Stimulated activated CD8-positive, alpha-beta memory T cell treated with anti-CD3 and anti-CD28 coated beads, Interleukin-7, amount 100 ng/mL, for 4 hours (primary cell): ENCODE measurements around the gene ELP5.

ENCODE experiments used
- DNase-seq, 2 donors: peaks; one replicate each; pipeline ENCODE4 v3.0.0-alpha.2; 2020; ENCODE audit warnings: low read depth in 2 of 2

Gene ELP5

DNA sequence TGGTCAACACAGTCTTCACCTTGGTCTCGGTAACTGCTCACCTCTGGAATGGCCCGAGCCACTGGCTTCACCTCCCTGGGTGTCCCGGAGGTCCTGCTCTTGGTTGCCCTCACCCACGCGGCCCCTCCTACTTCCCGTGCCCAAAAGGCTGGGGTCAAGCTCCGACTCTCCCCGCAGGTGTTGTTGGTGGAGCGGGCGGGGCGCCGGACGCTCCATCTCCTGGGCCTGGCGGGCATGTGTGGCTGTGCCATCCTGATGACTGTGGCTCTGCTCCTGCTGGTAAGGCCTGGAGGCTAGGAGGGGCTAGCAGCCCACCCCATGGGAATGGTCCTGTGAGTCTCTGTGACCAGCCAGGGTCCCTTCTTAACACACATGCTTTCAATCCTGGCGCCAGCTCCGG is 32.9 kb downstream of the ELP5 start:
- DNase-seq: no peak

DNA sequence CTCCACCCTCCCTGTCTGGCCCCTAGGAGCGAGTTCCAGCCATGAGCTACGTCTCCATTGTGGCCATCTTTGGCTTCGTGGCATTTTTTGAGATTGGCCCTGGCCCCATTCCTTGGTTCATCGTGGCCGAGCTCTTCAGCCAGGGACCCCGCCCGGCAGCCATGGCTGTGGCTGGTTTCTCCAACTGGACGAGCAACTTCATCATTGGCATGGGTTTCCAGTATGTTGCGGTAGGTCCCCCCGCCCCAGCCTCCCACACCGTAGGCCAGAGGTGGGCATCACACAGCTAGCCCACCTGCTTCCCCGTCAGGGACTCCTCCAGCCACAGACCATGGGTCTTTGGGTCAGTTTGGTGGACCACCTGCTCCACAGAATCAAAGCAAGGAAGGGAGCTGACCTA is 33.7 kb downstream of the ELP5 start:
- no peak for DNase-seq

DNA sequence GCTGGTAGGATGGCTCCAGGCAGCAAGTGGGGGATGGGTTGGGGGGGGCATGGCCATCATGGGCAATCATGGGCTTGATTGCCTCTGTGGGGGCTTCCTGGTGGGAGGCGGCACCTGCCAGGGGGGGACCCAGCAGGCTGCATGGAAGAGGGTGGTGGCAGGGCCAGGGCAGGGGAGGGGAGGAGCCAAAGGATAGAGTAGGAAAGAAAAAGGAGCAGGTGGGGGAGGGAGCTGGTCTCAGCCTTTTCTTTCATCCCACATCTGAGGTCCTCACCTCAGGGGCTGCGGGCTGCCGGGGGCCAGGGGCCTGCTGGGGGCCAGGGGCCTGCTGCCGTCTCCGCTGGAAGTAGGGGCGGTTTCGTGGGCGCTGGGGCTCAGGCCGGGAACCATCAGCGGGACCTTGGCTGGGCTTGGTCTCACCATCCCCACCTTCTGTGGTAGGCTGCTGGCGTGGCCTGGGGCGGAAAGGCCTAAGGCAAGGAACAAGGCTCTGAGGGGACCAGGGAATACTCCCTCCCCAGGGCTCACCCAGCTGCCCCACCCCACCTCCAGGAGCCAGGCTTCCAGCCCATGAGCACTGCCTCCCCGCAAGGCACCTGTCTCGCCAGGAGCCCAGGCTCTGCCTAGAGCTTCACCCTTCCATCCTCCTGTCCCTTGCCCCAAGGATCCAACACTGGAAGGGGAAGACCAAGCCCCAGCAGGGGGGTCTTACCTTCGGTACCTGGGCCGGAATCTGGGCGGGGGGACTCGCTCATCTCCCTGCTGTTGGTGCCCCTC is 37.4 kb downstream of the ELP5 start:
- no peak for DNase-seq

DNA sequence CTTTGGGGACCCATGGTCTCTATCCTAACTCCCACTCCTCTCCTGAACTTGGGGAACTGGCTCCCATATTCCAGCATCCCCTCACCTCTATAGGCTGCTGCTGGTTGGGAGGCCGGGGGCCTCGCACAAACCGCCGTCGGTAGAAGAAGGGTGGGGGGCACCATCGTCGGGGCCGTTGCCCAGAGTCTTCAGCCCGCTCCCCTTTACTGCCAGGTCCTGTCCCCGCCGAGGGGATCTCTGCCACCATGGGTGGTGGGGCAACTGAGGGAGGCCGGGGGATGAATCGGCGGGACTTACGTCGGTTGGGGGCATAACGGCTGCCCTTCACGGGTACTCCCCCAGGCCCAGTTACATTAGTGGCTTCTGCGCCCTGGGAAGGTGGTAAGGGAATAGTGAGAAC is 38.2 kb downstream of the ELP5 start:
- DNase-seq: no peak

DNA sequence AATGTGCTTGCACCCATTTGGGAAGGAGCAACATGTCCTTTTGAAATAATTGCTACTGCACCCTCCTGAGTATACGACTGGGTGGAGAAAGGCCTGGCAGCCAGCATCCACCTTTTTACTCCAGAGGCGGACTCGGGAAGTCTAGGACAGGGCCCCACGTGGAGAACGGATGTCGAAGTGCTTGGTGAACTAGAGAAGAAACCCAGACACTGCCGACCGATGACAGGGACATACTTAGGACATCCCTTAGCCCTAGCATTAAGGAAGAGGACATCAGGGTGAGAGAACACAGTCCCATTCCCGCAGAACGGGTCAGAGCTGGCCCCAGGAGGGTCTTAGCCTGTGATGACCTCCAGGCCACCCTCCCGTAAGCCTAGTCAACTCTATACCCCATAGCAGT is 38.7 kb downstream of the ELP5 start:
- DNase-seq: no peak

DNA sequence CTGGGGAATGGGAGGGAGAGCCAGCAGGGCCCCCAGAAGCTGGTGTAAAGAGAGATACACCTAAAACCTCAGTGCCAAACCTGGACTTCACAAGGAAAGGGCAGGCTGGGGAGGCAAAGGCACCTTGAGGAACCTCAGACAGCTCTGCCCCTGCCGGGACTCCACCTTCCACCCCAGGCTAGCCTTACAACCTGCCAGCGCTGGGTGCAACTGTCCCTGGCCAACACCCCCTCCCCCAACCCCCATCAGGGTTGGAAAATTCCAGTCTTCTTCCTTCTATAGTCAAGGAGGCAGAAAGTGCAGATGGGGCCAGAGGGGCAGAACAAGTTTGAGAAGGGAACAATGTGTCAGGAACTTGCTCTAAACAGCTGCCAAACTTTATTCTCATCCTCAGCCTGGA is 40.2 kb downstream of the ELP5 start:
- DNase-seq: no peak

DNA sequence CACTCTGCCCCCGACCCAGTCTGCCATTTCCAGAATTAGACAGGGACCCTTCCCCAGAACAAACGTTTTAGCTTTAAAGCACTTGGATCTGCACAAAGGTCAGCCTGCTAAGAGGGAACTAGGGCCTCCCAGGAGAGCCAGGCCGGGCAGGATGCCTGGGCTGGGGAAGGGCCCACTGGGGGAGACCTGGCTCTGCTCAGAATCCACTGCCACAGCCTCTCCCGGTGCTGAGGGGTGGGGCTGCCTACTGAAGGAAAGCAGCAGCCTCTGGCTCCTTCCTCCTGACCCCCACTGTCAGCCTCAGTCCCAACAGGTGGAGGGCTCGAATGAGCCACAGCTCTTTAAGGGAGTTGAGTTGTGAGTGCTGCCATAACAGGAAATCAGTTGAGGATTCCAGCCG is 40.7 kb downstream of the ELP5 start:
- no peak for DNase-seq

DNA sequence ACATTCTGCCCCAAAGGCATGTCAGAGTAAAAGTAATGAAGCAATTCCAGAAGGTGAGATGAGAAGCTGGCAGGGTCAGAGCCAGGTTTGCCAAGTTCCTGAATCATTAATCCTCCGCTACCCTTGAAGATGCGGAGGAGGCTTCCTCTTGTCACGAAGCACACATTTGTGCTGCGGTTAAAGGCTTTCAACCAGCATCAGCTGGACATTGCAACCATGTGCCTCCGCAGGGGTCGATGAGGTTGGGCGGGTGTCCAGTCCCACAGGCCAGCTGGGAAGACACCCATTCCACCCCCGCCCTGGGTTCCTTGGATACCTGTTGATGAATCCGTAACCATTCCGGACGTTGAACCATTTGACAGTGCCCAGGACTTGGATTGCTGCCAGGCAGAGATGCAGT is 41.1 kb downstream of the ELP5 start:
- DNase-seq: no peak

DNA sequence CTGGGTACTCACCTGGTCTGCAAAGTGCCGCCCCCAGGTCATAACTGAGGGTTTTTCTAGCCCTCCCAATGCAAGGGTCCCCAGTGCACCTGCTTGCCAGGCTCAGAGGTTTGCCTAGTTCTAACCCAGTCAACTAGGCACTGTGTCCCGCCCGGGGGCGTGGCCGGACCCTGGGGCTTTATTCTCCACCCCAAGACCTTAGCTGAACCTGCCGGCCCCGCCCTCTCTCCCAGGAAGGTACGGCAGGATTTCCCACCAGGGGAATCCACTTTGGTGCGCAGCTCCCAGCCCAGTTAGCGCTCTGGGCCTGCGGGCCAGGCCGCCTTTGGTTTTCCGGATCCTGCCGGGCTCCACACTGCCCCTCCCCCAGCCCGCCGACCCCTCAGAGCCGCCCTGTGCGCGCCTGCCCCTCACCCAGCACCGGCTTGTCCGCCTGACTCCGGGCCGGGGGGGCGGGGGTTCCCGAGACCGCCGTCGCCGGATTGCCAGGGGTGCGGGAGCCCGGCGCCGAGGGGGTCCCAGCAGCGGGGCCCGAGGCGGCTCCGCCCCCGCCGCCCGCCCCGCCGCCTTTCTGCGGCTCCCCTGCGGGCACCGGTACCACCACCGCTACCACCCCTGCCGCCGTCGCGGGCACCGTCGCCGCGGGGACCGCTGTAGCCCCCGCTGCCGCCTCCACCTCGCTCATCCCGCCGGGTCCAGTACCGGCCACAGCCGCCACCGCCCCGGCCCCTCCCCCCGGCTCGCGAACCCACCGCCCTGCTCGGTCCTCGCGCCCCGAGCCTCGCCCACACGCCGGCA is 42.0 kb downstream of the ELP5 start:
- DNase-seq: no peak

DNA sequence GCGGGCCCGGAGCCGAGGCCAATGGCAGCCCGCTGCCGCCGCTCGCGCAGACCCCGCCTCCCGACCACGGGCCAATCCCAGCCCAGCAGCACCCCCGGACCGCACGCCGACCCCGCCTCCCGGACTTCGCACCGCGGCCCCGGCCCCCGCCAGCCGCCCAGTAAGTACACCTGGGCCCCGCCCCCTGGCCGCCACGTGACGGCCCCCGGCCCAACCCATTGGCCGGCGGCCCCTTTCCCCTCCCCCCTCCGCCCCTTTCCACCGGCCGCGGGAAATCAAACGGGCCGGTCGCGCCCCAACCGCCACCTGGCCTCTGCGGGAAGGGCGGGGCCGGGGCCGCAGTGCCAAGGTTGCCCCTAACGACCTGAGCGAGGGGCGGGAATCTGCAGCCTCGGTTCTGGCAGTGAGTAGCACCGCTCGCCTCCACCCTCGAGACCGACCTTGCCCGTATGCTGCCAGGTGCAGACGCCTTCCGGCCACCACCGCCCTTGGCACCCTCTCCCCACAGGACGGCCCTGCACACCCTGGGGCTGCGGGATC is 42.7 kb downstream of the ELP5 start, which contains the start of gene YBX2:
YBX2 (minus strand) TSS at position 26 of the 540 bp plus-strand sequence. CDS start 139 bp downstream, outside the sequence.
- DNase-seq: peak; percentile 60 to 76

DNA sequence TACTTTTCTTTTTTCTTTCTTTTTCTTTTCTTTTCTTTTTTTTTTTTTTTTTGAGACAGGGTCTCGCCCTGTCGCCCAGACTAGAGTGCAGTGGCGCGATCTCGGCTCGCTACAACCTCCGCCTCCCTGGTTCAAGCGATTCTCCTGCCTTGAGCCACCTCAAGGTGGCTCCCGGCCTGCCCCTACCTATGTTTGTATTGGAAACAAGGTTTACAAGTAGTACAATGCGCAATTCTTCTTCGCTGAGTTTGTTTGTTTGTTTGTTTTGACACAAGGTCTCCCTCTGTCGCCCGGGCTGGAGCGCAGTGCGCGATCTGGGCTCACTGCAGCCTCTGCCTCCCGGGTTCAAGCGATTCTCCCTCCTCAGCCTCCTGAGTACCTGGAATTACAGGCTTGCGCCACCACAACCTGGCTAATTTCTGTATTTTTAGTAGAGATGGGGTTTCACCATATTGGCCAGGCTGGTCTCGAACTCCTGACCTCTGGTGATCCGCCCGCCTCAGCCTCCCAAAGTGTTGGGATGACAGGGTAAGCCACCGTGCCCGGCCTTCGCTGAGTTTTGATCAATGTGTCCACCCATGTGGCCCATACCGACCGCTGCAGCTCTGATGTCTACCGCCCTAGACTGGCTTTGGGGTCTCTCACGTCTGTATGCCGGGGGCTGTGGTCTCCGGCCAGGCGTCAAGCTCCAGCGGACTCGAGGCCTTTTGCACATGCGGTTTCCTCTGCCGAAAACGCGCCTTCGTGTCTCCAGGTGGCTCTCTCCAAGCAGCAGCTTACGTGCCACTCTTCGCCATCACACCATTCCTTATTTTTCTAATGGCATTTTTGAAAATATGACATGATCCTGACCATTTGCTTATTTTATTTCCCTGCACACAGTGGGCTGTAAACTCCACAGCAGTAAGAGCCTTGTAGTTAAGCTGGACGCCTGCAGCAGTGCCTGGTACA is 43.5 kb downstream of the ELP5 start:
- DNase-seq: no peak

DNA sequence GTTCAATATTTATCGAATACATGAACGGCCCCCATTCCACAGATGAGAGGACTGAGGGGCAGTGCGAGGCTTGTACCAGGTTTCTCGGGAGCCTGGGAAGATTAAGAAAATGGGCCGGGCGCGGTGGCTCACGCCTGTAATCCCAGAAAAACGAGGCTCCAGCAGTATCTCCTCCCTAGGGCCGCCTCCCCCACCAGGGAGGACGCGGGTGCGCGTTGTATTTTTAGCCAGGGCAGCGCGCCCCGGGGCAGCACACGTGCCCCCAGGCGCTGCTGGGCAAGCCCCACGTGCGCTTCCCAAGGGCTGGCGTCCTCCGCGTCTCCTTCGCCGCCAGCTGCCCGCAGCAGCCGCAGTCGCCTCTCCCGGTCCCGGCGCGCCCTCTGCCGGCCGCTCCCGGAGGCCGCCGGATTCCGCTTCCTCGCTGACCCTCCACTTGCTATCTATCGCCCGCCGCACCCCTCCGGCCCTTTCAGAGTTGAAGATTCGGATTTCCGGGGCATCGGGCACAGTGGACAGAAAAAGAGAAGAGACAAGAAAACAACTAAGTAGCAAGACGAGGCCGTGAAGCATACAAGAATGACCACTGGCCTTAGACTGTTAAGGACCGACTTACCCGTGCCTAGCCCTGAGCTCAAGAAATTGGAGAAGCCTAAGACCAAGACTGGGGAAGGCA is 44.3 kb downstream of the ELP5 start:
- peak in 1 of 2 donors; percentile 61 for DNase-seq

DNA sequence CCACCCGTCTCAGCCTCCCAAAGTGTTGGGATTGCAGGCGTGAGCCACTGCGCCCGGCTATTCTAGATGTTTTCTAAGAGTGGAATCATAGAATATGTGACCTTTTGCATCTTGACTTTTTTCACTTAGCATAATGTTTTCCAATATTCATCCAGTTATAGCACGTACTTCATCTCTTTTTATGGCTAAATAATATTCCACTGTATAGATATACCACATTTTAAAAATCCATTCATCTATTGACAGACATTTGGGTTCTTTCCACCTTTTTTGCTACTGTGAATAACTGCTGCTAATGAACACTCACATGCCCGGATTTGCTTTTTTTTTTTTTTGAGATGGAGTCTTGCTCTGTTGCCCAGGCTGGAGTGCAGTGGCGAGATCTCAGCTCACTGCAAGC is 52.2 kb downstream of the ELP5 start:
- DNase-seq: no peak

DNA sequence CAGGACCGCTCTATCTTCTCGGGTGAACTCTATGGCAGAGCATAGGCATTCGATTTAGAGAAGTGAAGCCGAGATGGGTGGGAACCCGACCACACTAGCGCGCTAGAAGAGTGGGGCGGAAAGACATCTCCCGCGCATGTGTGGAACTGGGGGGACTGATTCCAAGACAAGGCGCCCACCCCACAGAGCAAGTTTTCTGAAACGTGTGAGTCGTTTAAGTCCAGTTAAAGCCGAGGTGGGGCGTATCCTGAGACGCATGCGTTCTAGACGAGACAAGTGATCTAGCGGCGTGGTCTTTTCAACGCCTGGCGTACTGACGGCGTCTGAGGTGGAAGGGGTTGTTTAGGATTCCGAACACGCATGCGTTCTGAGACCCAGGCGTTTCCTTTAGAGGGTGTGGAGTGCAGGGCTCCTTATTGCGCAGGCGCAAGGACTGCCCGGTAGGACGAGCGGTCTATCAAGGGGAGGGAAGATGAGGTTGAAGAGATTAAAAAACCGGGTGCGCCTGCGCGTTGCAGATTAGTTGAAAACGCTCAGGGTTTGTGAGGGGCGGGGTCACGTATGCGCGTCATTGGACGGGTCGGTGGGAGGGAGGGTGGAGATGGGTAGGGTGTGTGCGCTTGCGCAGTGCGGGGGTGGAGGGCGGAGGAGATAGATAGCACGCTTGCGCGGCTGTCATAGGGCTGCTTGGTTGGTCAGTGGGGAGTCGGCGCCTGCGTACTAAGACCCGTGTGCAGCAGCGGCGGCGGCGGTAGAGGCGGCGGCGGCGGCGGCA is 55.1 kb downstream of the ELP5 start, which contains the start of gene EIF5A:
EIF5A (plus strand) TSS at position 718 of the 775 bp plus-strand sequence. CDS start 2,008 bp downstream, outside the sequence.
- DNase-seq: peak; percentile 100

DNA sequence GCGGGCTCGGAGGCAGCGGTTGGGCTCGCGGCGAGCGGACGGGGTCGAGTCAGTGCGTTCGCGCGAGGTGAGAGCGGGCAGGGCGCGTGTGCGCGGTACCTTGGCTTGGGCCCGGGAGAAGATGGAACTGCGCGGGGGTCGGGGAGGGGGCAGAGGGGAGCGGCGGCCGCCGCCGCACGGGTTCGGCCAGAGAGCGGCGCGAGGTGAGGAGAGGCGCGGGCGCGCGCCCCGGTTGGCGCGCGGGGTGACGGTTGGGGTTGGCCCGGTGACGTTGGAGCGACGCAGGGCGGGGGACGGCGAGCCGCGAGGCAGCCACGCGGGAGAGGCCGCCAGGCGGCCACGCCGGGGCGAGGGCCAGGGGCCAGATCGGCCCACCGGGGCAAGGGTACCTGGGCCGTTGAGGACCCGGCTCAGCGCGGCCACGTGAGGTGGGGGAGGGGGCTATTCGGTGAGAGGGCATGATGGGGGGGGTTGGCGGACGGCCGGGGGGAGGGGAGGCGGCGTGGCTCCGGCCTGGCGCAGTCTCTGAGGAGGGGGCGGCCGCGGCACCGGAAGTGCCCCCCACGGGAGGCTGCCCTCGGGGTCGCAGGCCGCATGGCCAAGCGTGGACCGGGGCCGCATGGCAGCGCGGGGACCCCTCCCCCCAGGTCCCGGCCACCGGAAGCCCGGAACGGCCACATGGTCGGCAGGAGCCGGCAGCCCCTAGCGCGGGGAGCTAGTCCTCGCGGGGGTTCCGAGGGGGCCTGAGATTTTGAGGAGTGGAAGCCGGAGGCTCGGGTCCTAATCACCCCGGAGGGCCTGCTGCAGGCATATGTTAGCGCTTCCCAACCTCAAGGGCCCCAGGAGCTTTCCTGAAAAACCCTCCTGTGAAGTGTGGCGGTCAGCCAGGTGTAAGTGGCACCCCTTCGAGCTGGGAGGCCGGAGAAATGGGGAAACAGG is 55.9 kb downstream of the ELP5 start:
- DNase-seq: peak; percentile 17 to 41

DNA sequence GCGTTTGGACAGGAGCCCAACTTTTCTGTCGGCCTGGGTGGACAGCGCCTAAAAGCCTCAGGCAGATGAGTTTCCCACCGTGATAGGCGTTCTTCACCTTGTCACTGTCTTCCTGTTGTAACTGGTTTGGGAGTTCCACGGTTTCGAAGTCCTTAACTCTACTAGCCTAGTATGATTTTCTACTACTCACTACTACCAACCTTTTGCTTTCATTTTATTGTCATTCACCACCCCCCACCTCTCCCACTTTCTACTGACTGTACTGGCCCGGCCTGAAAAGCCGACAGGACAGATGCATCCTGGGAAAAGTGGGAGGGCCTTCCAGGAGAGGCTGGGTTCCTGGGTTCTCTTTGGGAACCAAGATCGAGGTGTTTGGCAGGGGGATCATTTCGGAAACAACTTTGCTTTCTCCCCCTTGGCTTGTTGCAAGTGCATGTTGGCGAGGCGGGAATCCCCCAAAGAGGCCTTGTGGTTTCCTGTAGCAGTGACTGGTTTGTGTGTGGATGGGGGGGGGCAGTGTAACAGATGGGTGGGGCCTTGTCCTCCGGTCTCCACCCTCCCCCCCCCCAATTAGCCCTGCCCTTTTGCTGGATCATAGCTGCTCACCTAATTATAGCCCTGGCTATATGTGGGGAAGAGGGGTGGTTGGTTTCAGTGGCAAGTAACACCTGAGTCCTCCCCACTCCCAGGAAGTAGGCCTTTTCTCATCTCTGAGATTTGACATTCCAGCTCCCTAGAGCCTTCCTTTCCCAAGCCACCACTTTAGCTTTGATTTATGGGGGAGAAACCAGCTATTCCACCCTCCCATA is 56.8 kb downstream of the ELP5 start:
- peak; percentile 86 to 90 for DNase-seq
